Measurements from ENCODE around the gene GRK5.
"Not testable (repeated sequence)": the region's sequence is repeated elsewhere in the genome, so short reads cannot be mapped to it uniquely, and the experiment has no call there.

GRK5 gene

GRCh38 chr10:119421891-119422681 is 214.7 kb downstream of the GRK5 start:
- DNase-seq (ENCODE audit: low read depth), result no peak

DNA sequence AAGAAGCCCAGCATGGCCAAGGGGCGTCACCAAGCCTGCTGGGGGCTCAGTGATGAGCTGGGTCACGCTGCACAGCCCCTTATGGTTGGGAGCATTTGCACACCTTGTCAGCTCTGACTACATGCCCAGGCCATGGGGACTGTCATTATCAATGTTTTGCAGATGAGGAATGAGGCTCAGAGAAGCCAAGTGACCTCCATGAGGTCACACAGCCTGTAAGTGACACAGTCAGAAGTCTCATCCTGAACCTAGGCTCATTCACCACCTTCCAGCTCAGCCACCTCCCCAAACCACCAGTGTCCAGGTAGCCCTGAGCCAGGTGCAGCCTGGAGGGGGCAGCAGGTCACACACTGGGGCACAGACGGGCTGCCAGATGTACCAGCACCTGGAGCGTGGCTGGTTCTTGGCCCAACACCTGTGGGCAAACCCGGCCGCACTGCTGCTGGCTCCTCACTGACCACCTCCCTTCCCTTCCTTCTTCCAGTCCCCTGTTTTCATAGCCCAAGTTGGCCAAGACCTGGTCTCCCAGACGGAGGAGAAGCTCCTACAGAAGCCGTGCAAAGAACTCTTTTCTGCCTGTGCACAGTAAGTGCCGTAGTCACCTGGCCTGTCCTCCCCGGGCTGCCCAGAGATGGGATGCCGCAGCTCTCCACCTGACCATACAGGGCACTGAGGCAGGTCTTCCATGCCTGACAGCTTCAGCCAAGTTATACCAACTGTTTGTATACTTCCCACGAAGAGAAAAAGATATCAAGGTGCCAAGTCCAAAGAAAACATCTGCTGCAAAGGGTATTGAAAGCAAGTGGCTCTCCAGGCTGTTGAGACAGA is 215.5 kb downstream of the GRK5 start:
- DNase-seq (ENCODE audit: low read depth), result no peak

DNA sequence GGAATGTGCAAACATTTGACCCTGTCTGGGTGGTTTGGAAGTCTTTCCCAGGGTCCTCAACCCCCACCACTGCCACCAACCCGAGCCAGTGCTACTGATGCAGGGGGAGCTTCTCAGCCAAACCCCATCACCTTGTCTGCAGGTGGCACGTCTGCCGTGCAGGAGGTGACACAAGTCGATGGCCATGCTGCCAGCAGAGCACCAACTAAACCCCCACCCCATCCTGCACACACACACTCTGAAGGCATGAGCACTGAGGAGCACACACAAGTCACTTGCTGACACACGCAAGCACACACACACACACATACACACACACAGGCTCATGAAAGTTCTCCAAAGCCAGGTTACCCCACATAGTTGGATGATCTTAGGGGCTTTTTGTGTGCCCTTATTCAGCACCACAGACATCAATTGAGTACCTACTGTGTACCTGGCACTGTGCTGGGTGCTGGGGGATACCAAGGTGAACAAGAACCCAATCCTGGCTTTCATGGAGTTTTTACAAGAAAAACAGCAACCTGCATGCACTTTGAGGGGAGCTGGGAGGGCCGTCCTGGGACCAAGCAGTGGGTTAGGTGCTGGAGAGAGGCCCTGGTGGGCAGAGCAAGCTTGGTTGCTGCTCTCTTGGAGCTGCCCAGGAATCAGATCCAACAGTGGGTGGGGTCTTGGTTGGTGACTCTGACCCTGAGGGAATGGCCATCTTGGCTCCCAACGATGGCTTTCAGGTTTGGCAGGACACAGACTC is 216.3 kb downstream of the GRK5 start:
- DNase-seq (ENCODE audit: low read depth), result no peak

- DNase-seq (ENCODE audit: low read depth), result no peak
Observed at GRCh38 chr10:119424258-119424975, 217.0 kb downstream of the GRK5 start.

GRCh38 chr10:119425102-119425880 is 217.9 kb downstream of the GRK5 start:
- no peak for DNase-seq (ENCODE audit: low read depth)

GRCh38 chr10:119425881-119426170 is 218.5 kb downstream of the GRK5 start:
- DNase-seq (ENCODE audit: low read depth), result no peak

DNA sequence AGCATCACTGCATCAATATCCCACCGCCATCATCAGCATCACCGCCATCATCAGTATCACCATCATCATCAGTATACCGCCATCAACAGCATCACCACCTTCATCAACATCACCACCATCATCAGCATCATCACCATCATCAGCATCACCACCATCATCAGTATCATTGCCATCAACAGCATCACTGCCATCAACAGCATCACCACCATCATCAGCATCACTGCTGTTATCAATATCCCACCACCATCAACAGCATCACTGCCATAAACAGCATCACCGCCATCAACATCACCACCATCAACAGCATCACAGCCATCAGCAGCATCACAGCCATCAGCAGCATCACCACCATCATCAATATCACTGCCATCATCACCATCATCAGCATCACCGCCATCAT is 219.3 kb downstream of the GRK5 start:
- DNase-seq (ENCODE audit: low read depth), result no peak

- DNase-seq (ENCODE audit: low read depth), result no peak
Observed at GRCh38 chr10:119427263-119427864, 220.0 kb downstream of the GRK5 start.

- no peak for DNase-seq (ENCODE audit: low read depth)
Observed at GRCh38 chr10:119428789-119429188, 221.4 kb downstream of the GRK5 start.

DNA sequence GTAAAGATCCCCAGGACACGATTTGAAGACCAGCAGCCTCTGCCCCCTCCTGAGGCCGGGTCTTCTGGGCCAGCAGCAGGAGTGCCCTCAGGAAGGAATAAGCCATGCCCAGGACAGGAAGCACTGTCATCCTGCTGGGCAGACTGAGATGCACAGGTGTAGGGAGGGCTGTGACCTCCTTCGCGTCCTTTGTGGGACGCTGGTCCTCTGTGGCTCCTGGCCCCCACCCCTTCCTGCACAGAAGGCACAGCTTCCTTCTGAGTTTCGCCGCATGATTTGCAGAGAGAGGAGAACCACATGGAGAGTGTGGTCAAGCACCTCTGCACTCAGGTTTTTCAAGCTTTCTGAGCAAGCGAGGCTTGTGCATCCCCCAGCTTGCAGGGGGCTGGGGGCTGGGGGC is 222.4 kb downstream of the GRK5 start:
- DNase-seq (ENCODE audit: low read depth), result no peak

DNA sequence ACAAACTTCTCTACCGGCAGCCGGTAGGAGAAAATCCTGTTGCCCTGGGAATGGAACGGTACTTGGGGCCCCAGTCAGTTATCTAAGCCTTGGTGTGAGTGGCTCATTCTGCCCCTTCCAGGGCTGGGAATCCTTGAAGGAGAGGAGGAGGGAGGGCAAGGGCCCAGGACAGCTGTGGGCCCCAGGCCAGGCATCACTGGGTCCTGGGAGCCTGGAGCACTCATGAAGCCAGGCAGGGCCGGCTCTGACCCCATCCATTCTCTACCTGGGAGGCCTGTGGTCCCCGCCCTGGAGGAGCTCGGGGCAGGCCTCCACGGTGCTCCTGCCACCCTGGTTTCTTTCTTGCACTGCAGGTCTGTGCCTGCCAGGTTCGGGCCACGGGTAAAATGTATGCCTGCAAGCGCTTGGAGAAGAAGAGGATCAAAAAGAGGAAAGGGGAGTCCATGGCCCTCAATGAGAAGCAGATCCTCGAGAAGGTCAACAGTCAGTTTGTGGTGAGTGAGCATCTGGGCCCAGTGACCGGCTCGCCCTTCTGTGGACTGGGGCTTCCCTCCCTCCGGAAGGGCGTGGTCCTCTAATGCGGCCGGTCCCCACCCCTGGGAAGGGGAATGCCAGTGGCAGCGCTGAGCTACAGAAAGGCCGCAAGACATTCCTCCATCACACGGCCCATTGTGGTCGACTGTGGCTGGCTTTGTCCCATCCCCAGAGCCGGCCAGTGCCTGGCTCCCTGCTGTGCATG is 223.8 kb downstream of the GRK5 start:
- DNase-seq (ENCODE audit: low read depth), result no peak

- no peak for DNase-seq (ENCODE audit: low read depth)
Observed at GRCh38 chr10:119431773-119432135, 224.4 kb downstream of the GRK5 start.

- DNase-seq (ENCODE audit: low read depth), result not testable (repeated sequence)
Observed at GRCh38 chr10:119434942-119435341, 227.6 kb downstream of the GRK5 start.

GRCh38 chr10:119438717-119439116 is 231.3 kb downstream of the GRK5 start:
- no peak for DNase-seq (ENCODE audit: low read depth)

GRCh38 chr10:119439922-119440321 is 232.6 kb downstream of the GRK5 start:
- no peak for DNase-seq (ENCODE audit: low read depth)

DNA sequence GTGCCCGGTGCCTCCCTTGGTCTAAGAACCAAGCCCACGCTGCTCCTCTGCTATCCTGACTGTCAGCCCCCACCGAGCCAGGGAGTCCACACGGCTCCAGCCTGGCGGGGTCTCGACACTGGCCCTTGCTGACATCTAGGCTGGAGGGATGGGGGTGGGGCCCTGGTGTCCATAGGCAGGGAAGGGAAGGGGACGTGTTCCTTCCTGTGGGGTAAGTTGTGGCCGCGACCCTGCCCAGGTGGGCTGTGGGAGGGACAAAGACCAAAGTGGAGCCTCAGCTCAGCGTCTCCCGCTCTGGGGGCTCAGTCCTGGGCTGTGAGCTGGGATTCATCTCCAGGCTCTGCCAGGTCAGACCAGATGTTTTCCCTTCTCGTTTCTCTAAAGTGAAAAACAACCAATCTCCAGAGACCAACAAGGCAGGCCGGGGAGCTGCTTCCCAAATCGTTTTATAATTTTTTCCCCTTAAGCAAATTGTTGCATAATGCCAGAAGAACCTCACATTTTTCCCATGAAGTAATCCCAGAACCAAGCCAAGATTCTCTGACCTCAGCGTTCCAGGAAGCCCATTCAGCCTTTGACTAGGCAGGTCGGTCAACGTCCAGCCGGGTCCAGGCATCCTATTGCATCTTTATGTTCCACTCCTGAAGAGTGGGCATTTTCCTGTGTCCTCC is 233.9 kb downstream of the GRK5 start:
- DNase-seq (ENCODE audit: low read depth), result no peak

- no peak for DNase-seq (ENCODE audit: low read depth)
Observed at GRCh38 chr10:119441921-119442757, 234.8 kb downstream of the GRK5 start.

DNA sequence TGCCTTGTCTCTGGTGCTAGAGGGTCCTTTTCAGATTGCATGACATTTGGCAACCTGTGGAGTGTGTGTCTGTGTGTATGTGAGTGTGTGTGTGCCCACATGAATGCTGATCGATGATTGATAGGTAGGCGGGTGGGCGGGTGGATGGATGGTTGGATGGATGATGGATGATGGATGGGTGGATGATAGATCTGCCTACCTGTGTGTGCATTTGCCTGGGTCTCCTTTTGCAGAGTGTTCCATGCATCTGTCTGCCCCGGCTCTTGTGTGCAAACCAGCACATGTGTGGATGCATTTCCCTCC is 235.3 kb downstream of the GRK5 start:
- DNase-seq (ENCODE audit: low read depth), result no peak

DNA sequence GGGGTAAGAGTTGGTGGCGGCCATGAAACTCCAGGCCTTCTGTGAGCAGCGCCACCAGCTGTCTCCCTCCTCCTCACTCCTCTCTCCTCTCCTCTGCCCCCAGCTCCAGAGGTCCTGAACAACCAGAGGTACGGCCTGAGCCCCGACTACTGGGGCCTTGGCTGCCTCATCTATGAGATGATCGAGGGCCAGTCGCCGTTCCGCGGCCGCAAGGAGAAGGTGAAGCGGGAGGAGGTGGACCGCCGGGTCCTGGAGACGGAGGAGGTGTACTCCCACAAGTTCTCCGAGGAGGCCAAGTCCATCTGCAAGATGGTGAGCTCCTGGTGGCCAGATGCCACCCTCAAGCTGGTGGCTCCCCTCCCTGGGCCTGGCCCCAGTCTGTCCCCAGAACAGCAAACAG is 236.1 kb downstream of the GRK5 start:
- DNase-seq (ENCODE audit: low read depth), result no peak

Data from stimulated activated CD8-positive, alpha-beta memory T cell treated with anti-CD3 and anti-CD28 coated beads, Interleukin-15, amount 100 ng/mL, for 1 hour (primary cell).